ENCODE measurements around the gene RPS25.
"Not testable (repeated sequence)": the region's sequence is repeated elsewhere in the genome, so short reads cannot be mapped to it uniquely, and the experiment has no call there.

RPS25 gene

GRCh38 chr11:119014209-119014924, 3.8 kb downstream of the RPS25 start:
- no peak for DNase-seq

- no peak for DNase-seq
These were observed 5.4 kb downstream of the RPS25 start for GRCh38 chr11:119012629-119013170.

- DNase-seq, result no peak
These were observed 6.6 kb downstream of the RPS25 start for GRCh38 chr11:119011476-119012053.

- no peak for DNase-seq
These were observed 11.5 kb downstream of the RPS25 start for GRCh38 chr11:119006656-119007055.

GRCh38 chr11:119000906-119001305, 17.2 kb downstream of the RPS25 start:
- DNase-seq, result no peak

- DNase-seq, result no peak
These were observed 19.3 kb downstream of the RPS25 start for GRCh38 chr11:118998822-118999221.

GRCh38 chr11:118998388-118998717, 19.8 kb downstream of the RPS25 start:
- DNase-seq, result no peak

GRCh38 chr11:118997627-118998387, 20.3 kb downstream of the RPS25 start, which contains the start of gene CENATAC:
Gene CENATAC, plus strand, starts transcription at chr11:118998138. Its CDS starts 60 bp downstream, at chr11:118998198.
- DNase-seq, result peak; percentile 87

GRCh38 chr11:118996926-118997626, 21.1 kb downstream of the RPS25 start:
- DNase-seq, result no peak

GRCh38 chr11:118991486-118992038, 26.6 kb downstream of the RPS25 start:
- not testable (repeated sequence) for DNase-seq

GRCh38 chr11:118988280-118988679, 29.9 kb downstream of the RPS25 start:
- DNase-seq, result no peak

- DNase-seq, result no peak
These were observed 33.3 kb downstream of the RPS25 start for GRCh38 chr11:118984825-118985224.

- DNase-seq, result not testable (repeated sequence)
These were observed 33.8 kb downstream of the RPS25 start for GRCh38 chr11:118984337-118984736.

GRCh38 chr11:118980191-118980881, 37.8 kb downstream of the RPS25 start:
- DNase-seq, result no peak

- DNase-seq, result no peak
These were observed 38.7 kb downstream of the RPS25 start for GRCh38 chr11:118979434-118979833.

GRCh38 chr11:118975771-118976709, 42.1 kb downstream of the RPS25 start:
- no peak for DNase-seq

- no peak for DNase-seq
These were observed 44.2 kb downstream of the RPS25 start for GRCh38 chr11:118973985-118974384.

- no peak for DNase-seq
These were observed 46.5 kb downstream of the RPS25 start, which contains the start of gene FOXR1 for GRCh38 chr11:118971646-118972045. Gene FOXR1, plus strand, starts transcription at chr11:118971761. Its CDS starts 171 bp downstream, at chr11:118971932.

GRCh38 chr11:118969508-118969907, 48.6 kb downstream of the RPS25 start:
- not testable (repeated sequence) for DNase-seq
